GM21786 (cell line): ENCODE data around the gene SUSD5.
"Not testable (repeated sequence)": the region's sequence is repeated elsewhere in the genome, so short reads cannot be mapped to it uniquely, and the experiment has no call there.

Experiments
- ATAC-seq: cut with Tn5 transposase; IDR thresholded peaks from one replicate; pipeline ENCODE4 v1.9.1; 2021; ENCODE audit not compliant: unreplicated experiment

The SUSD5 gene

DNA sequence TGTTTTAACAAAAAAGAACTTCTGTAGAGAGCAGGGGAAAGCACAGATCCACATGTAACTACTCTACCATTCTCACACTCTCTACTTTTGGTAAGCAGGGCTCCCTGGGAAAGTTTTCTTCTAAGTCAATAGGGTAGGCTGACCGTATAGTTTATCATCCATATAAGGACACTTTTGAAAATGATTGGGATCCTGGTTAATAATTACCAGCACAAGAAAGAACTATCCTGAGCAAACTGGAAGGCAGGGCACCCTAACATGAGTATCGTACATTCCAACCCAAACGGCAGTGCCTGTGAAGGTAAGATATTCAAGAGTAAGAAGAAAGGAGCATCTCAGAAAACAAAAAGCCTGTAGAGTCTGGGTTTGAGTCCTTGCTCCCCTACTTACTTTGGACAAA, 22.1 kb downstream of the SUSD5 start:
- ATAC-seq, result no peak

DNA sequence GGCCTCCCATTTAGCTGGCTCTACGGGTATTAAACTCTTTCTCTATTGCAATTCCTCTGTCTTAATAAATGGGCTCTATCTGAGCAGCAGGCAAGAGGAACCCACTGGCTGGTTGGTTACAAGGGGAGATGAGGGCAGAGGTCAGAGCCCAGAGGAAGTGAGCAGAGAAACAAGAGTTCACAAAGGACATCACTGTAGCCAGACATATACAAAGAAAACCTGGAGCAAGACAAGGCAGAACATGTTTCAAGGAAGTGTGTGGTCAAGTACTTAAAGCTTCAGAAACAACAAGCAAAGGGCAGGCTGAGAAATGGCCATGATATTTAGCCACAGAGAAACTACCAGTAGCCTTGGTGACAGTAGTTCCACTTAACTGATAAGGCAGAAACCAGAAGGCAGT, 24.3 kb downstream of the SUSD5 start:
- no peak for ATAC-seq

DNA sequence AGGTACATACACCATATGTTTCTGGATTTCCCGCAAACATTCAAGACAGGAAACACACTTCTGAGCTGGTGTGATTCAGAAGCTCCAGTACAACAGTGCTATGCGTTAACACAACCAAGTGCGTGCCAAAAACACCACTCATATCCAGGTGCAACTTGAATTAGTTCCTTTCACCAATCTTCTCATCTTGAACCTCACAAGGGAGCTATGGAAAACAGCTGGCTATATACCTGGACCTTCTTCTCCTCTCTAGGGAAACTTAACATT, 31.3 kb downstream of the SUSD5 start:
- ATAC-seq, result no peak

DNA sequence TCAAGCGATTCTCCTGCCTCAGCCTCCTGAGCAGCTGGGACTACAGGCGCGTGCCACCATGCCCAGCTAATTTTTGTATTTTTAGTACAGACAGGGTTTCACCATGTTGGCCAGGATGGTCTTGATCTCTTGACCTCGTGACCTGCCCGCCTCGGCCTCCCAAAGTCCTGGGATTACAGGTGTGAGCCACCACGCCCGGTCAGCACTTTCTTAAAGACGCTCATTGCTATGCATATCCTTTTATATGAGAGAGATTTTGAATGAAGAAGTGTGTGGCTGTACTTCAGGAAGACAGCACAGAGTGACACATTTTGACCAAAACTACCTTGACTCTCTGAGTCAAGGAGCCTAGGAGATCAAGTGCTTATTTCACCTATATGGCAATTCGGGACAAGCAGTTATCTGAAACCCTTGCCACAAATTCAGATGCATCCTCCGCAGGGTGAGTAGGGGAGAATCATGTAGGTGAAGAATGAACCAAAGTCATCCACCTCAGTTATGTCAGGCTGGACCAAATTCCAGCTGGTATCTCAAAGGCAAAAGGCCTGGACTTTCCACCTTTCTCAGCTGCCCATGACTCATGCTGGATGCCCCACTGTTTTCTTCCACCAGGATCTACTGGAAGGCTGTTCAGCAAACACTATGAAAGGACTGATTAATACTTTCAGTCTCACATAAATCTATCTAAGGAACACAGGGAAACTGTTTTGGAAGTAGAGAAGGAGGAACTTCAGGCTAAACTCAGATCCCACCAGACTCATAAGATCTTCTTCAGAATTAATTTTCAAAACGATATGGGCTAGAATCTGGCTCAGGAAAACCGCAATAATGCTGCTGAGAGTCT, 31.9 kb downstream of the SUSD5 start:
- no peak for ATAC-seq

- ATAC-seq, result no peak
These were observed 33.7 kb downstream of the SUSD5 start for GRCh38 chr3:33184863-33185262.

GRCh38 chr3:33181641-33182040, 37.0 kb downstream of the SUSD5 start:
- not testable (repeated sequence) for ATAC-seq

DNA sequence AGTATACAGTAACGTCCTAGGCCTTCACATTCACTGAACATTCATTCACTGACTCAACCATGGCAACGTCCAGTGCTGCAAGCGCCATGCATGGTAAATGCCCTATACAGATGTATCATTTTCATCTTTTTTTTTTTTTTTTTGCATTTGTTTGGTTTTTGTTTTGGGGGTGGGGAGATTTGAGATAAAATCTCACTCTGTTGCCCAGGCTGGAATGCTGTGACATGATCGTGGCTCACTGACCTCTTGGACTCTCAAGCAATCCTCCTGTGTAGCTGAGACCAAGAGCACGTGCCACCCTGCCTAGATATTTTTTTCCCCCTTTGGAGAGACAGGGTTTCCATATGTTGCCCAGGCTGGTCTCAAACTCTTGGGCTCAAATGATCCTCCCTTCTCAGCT, 37.4 kb downstream of the SUSD5 start:
- no peak for ATAC-seq

- ATAC-seq, result no peak
These were observed 39.5 kb downstream of the SUSD5 start for GRCh38 chr3:33179132-33179531.

DNA sequence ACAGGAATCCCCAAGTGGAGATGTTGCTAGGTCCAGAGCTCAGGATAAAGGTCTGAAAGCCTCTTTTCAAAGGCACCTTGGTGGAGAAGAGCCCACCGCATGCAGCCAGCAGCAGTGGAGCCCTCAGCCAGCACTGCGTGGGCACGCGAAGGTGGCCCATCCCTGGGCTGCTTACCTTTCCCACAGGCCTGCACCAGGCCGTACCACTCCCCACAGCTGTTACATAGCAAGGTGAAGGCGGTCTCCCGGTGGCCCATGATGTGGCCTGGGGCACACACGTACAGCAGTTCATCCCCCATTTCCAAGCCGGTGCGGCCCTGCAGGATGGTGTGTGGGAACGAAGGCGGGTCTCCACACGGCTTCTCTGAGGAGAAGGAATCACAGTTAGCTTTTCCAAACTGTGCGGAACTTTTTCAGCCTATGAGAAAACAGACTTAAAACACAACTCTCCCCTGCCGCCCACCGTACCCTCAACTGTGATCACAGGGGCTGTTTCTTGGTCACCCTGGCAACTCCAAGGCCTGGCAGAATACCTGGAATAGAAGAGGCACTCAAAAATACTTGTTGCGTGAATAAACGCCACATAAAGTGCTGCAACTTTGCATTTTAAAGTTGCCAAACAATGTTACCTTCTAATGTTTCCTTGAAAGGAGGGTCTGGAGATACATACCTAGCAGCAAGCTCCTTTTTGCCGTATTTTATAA, 43.7 kb downstream of the SUSD5 start:
- ATAC-seq, result no peak

- ATAC-seq, result no peak
These were observed 44.5 kb downstream of the SUSD5 start for GRCh38 chr3:33174095-33174494.

DNA sequence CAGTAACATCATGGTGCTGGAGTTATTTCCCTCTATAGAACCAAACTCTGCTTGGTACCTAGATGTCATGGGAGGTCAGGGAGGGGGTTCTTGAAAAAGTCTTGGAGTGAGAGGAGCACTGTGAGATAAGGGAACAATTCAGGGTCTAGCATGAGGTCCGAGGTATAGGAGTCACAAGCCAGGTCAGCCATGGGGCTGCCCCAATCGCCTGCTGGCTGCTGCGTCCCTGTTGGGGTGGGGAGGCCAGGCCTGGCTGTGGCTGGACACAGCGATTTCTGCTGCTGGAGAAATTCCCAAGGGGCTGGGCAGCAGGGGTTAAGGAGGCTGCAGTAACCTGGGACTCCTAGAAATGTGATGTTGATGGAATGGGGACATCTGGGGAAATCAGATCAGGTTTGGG, 44.9 kb downstream of the SUSD5 start:
- ATAC-seq, result no peak

DNA sequence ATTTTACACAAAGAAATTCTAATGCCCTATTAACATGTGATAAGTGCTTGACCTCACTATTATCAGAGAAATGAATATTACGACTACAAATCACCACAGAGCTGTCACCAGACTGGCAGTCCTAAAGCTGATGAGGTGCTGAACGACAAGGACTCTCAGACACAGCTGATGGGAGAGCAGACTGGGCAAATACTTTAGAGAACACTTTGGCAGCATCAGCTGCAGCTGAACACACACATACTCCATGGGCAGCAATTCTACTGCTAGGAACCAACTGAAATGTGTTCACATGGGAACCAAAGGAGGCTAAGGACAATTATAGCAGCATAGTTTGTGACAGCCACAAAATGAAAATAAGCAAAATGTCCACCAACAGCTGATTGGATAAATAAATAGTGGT, 45.5 kb downstream of the SUSD5 start:
- ATAC-seq, result no peak

DNA sequence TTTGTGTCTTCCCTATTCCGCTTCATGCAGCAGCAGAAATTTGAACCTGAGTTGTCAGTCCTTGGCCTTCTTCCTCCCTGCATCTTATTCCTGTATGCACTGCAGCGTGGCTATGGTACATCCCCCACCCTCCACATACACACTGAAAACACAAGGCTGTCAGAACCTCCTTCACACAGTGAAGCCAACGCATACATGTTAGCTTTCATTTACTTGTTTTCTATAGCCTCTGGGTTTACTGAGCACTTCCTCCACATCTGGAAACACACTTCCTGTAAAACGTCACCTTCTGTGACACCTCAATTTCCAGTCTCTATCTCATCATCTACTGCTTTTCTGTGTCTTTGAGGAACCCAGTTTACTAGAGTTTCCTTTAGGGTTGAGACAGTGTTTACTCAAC, 47.0 kb downstream of the SUSD5 start:
- no peak for ATAC-seq

DNA sequence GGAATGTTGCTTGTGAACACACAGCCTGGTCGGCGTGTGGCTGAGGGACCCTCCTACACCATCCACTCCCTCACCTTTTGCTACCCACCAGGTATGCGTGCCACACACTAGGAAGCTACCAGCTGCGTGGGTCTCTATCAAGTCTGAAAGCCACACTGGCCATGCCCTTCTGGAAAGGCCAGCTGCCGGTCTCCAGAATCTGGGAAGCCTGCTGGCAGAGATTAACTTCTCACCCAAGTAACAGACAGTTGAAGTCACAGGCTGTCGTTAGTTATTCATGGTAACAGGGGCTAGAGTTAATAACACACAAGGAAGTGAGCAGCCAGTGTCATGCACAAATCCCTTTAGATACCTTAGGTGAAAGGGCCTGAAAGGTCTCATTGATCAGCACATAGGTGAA, 48.1 kb downstream of the SUSD5 start:
- ATAC-seq, result no peak

DNA sequence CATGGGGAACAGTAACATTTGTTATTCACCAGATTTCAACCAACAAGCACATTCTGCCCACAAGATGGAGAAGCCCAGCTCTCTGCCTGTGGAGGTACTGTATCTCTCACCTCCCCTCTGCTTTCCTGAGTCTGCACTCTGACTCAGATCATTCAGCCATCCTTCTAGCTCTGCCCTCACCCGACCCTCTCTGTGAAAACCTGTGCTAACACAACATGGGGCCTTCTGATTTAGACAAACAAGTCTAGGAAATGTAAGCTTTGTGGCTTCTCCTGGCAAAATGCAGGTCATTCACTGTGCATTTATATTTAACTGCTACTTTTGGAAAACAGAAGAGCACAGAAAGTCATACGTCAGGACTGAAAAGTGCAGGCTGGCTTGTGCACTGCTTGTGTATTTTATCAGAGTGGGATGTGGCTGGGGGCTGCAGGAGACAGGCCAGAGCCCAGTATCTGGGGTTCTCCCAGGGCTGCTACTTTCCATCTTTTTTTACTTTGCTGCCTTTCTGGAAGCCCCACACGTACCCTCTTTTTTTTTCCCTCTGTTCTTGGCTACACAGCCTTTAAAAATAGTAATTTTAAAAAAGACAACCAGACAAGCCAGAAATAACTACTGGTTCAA, 50.8 kb downstream of the SUSD5 start:
- ATAC-seq, result no peak

GRCh38 chr3:33167284-33167683, 51.3 kb downstream of the SUSD5 start:
- ATAC-seq, result no peak

- no peak for ATAC-seq
These were observed 52.5 kb downstream of the SUSD5 start for GRCh38 chr3:33166095-33166494.

GRCh38 chr3:33165372-33165771, 53.2 kb downstream of the SUSD5 start:
- no peak for ATAC-seq

- ATAC-seq, result not testable (repeated sequence)
These were observed 56.0 kb downstream of the SUSD5 start for GRCh38 chr3:33162621-33163020.

DNA sequence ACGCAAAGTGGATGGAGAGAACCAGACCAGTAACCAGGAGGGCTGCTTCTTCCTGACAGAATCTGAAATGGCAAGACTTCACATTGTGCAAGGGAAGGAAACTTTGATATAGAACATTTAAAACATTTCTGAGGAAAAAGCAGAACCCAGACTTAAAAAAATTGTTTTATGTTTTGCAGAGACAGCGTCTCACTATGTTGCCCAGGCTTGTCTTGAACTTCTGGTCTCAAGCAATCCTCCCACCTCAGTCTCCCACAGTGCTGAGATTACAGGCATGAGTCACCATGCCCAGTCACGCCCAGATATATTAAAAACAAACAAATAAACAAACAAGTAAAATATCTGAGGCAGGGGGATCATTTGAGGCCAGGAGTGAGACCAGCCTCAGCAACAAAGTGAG, 58.6 kb downstream of the SUSD5 start:
- ATAC-seq, result no peak

- ATAC-seq, result no peak
These were observed 59.4 kb downstream of the SUSD5 start for GRCh38 chr3:33159234-33159633.

- ATAC-seq, result no peak
These were observed 63.3 kb downstream of the SUSD5 start for GRCh38 chr3:33155301-33155700.
